ENCODE data around the gene PHKB. TPM values are rescaled to one million over a fixed set of nuclear protein-coding genes. Genes with fewer than 3 reads are reported as not detected.

PHKB gene
- total RNA-seq, 1 donor from 2014 or later = 109 TPM

GRCh38 chr16:47716571-47716970, 255.4 kb downstream of the PHKB start:
- H3K4me1 Mint-ChIP-seq = no peaks in the 10 kb centered on the region
- H3K27ac ChIP-seq = no peak overlapping the region
- H3K79me2 ChIP-seq (ENCODE audit: low read depth) = no peaks in the 10 kb centered on the region
- H3K36me3 Mint-ChIP-seq = peaks cover 3% of the 10 kb centered on the region
- no peaks in the 10 kb centered on the region for H3K4me1 ChIP-seq
- no peaks in the 10 kb centered on the region for H4K20me1 ChIP-seq (ENCODE audit: low read depth)
- H3K4me2 ChIP-seq = no peak overlapping the region
- H3F3A ChIP-seq (ENCODE audit: low read depth) = no peaks in the 10 kb centered on the region
- H3K9me3 ChIP-seq (ENCODE audit: low read depth) = no peaks in the 10 kb centered on the region
- H3K9ac ChIP-seq = no peak overlapping the region
- H3K9me3 Mint-ChIP-seq = no peaks in the 10 kb centered on the region
- no peaks in the 10 kb centered on the region for H3K36me3 ChIP-seq
- H2AFZ ChIP-seq (replicated peaks) = no peak overlapping the region
- DNase-seq (ENCODE audit: low spot score) = no peak
- peaks cover 2% of the 10 kb centered on the region for H3K27me3 Mint-ChIP-seq (ENCODE audit: insufficient read depth, low read depth)
- H3K27me3 ChIP-seq = no peaks in the 10 kb centered on the region
- H3K4me3 Mint-ChIP-seq = no peak overlapping the region
- TF ChIP-seq EZH2 (IDR thresholded peaks at IDR 0.05) = no peak
- no peak for TF ChIP-seq EZH2phosphoT487 (IDR thresholded peaks at IDR 0.05)
- TF ChIP-seq CTCF (IDR thresholded peaks at IDR 0.05) = no peak
- no peak overlapping the region for H3K27ac Mint-ChIP-seq
- no peak overlapping the region for H3K4me3 ChIP-seq

- TF ChIP-seq CTCF (IDR thresholded peaks at IDR 0.05) (no peak), EZH2 (IDR thresholded peaks at IDR 0.05) (no peak), EZH2phosphoT487 (IDR thresholded peaks at IDR 0.05) (no peak)
- no peak overlapping the region for H3K4me3 Mint-ChIP-seq
Observed at GRCh38 chr16:47719713-47720112, 258.6 kb downstream of the PHKB start.

GRCh38 chr16:47721006-47721637, 260.0 kb downstream of the PHKB start:
- Histone ChIP-seq H3K9me3 (ENCODE audit: low read depth) (no peaks in the 10 kb centered on the region), H3K4me1 (no peaks in the 10 kb centered on the region), H3K27ac (no peak overlapping the region), H3K27me3 (no peaks in the 10 kb centered on the region), H3K9ac (no peak overlapping the region), H2AFZ (replicated peaks) (no peak overlapping the region), H4K20me1 (ENCODE audit: low read depth) (no peaks in the 10 kb centered on the region), H3K4me3 (no peak overlapping the region), H3K79me2 (ENCODE audit: low read depth) (no peaks in the 10 kb centered on the region), H3F3A (ENCODE audit: low read depth) (no peaks in the 10 kb centered on the region), H3K36me3 (no peaks in the 10 kb centered on the region), H3K4me2 (no peak overlapping the region)
- Mint-ChIP-seq H3K9me3 (no peaks in the 10 kb centered on the region), H3K4me3 (no peak overlapping the region), H3K27ac (no peak overlapping the region), H3K36me3 (no peaks in the 10 kb centered on the region), H3K4me1 (peaks cover 13% of the 10 kb centered on the region), H3K27me3 (ENCODE audit: insufficient read depth, low read depth) (peaks cover 2% of the 10 kb centered on the region)
- TF ChIP-seq CTCF (IDR thresholded peaks at IDR 0.05) (no peak), EZH2phosphoT487 (IDR thresholded peaks at IDR 0.05) (no peak), EZH2 (IDR thresholded peaks at IDR 0.05) (no peak)
- no peak for DNase-seq (ENCODE audit: low spot score)

More at GRCh38 chr16:47719713-47720112, 258.6 kb downstream of the PHKB start:
- Histone ChIP-seq H3F3A (ENCODE audit: low read depth) (no peaks in the 10 kb centered on the region), H3K79me2 (ENCODE audit: low read depth) (no peaks in the 10 kb centered on the region), H3K27me3 (no peaks in the 10 kb centered on the region), H3K9me3 (ENCODE audit: low read depth) (no peaks in the 10 kb centered on the region), H4K20me1 (ENCODE audit: low read depth) (no peaks in the 10 kb centered on the region), H3K36me3 (no peaks in the 10 kb centered on the region), H2AFZ (replicated peaks) (no peak overlapping the region), H3K9ac (no peak overlapping the region), H3K4me3 (no peak overlapping the region), H3K27ac (no peak overlapping the region), H3K4me1 (no peaks in the 10 kb centered on the region), H3K4me2 (no peak overlapping the region)
- peaks cover 12% of the 10 kb centered on the region for H3K4me1 Mint-ChIP-seq
- peaks cover 2% of the 10 kb centered on the region for H3K27me3 Mint-ChIP-seq (ENCODE audit: insufficient read depth, low read depth)
- no peak for DNase-seq (ENCODE audit: low spot score)
- no peaks in the 10 kb centered on the region for H3K9me3 Mint-ChIP-seq
- no peaks in the 10 kb centered on the region for H3K36me3 Mint-ChIP-seq
- no peak overlapping the region for H3K27ac Mint-ChIP-seq

Data from neural progenitor cell (in vitro differentiated cells).